GM13976 (cell line): ENCODE results near the gene SVIL.
"Not testable (repeated sequence)": the region's sequence is repeated elsewhere in the genome, so short reads cannot be mapped to it uniquely, and the experiment has no call there.

Experiments used
- DNase-seq: peaks from one replicate; pipeline ENCODE4 v3.0.0; 2012; ENCODE audit warnings: low spot score
- in situ Hi-C: fragments of 300-500 bp; cut with MboI; formaldehyde crosslinking; loops from one replicate; pipeline ENCODE4 v1.12.0; 2022; ENCODE audit warnings: low sequenced_read_pairs, mixed read lengths, inconsistent platforms; ENCODE audit not compliant: unreplicated experiment
- TF ChIP-seq, protein P1 (sequence below): IDR thresholded peaks from 2 replicates; pipeline ENCODE4 v1.5.1; 2012; ENCODE audit warnings: borderline replicate concordance, mild to moderate bottlenecking; ENCODE audit not compliant: insufficient read depth; ENCODE audit errors: extremely low read depth, missing control alignments, control extremely low read depth

The SVIL gene

DNA sequence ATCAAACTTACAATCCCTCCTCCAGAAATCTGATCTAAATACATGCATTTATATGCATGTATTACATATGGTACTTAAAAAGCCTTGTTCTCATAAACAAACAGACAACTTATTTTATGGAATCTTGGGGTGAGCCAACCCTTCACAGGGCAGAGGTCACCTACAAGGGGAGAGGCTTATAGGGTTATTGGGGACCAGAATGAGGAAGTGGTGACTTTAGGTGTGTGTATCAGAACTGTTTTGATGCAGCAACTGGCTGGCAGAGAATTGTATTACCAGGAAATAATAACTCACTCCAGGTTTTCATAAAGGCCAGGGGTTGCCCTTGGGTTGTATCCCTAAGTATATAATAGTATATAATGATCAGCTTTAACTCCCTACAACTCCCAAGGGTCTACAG, 91.1 kb downstream of the SVIL start:
- in situ Hi-C loops, result no loop called here
- DNase-seq, result no peak

DNA sequence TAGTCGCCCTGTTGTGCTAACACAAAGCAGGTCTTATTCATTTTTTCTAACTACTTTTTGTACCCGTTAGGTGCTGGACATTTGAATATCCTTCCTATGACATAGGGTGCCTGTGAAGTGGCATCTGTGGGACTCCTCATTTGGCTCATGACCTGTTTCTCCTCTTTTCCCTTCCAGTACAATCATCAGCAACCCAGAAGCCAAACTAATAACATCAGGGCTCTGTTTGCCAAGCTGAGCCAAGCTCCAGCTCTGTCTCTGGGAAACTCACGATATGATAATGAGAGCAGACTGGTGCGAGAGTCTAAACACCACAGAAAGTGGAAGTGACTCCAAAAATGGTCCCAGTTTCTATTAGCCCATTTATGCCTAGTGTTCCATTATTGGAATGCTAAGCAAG, 92.0 kb downstream of the SVIL start:
- TF ChIP-seq, protein P1, sequence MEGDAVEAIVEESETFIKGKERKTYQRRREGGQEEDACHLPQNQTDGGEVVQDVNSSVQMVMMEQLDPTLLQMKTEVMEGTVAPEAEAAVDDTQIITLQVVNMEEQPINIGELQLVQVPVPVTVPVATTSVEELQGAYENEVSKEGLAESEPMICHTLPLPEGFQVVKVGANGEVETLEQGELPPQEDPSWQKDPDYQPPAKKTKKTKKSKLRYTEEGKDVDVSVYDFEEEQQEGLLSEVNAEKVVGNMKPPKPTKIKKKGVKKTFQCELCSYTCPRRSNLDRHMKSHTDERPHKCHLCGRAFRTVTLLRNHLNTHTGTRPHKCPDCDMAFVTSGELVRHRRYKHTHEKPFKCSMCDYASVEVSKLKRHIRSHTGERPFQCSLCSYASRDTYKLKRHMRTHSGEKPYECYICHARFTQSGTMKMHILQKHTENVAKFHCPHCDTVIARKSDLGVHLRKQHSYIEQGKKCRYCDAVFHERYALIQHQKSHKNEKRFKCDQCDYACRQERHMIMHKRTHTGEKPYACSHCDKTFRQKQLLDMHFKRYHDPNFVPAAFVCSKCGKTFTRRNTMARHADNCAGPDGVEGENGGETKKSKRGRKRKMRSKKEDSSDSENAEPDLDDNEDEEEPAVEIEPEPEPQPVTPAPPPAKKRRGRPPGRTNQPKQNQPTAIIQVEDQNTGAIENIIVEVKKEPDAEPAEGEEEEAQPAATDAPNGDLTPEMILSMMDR, result no peak
- in situ Hi-C loops, result no loop called here
- DNase-seq, result no peak

More for the DNA sequence above, 91.1 kb downstream of the SVIL start:
- TF ChIP-seq, protein P1, result no peak

- TF ChIP-seq, protein P1, result no peak
- in situ Hi-C loops, result no loop called here
- DNase-seq, result no peak
These were observed 93.2 kb downstream of the SVIL start for GRCh38 chr10:29541422-29542210.

- no peak for DNase-seq
- in situ Hi-C loops, result no loop called here
- TF ChIP-seq, protein P1, result no peak
These were observed 94.8 kb downstream of the SVIL start for GRCh38 chr10:29540016-29540415.

- TF ChIP-seq, protein P1, result no peak
- no peak for DNase-seq
- in situ Hi-C loops, result no loop called here
These were observed 95.4 kb downstream of the SVIL start for GRCh38 chr10:29539412-29539811.

DNA sequence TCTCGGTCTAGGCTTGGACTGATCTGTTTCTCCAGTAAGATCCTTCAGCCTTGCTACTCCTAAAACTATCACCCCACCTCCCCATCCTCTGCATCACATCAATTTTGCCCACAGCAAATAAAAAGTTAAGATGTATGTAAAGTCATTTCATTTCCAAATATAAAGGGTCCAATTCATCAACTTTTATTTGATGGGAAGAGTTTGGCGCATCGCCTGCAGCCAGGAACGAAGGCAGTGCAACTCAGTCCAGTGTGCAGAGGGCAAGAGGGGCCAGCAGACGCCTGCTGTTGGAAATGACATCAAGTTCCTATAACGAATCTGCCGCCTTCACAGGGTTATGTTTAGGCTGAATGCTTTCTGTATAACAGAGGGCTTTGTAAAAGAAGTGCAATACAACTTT, 97.0 kb downstream of the SVIL start:
- in situ Hi-C loops, result no loop called here
- TF ChIP-seq, protein P1, result no peak
- no peak for DNase-seq

DNA sequence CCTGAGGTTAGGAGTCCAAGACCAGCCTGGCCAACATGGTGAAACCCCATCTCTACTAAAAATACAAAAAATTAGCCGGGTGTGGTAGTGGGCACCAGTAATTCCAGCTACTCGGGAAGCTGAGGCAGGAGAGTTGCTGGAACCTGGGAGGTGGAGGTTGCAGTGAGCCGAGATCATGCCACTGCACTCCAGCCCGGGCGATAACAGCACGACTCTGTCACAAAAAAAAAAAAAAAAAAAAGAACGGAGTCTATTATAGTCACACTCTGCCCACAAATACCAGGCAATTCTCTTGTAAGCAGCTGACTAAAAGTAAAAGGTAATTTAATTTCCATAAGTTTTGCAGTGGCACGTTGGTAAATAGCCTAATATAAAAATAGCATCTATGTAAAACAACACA, 98.1 kb downstream of the SVIL start:
- DNase-seq, in situ Hi-C loops: not testable (repeated sequence)
